Activated T-cell treated with anti-CD3 and anti-CD28 coated beads for 1 hour (primary cell): Measurements from ENCODE around the gene ATP8B4.
"Not testable (repeated sequence)": the region's sequence is repeated elsewhere in the genome, so short reads cannot be mapped to it uniquely, and the experiment has no call there.

Experiments used
- DNase-seq: peaks from one replicate; pipeline ENCODE4 v3.0.0-alpha.2; 2020; ENCODE audit warnings: low read depth

ATP8B4 gene

GRCh38 chr15:50009634-50010033 lies 109.4 kb downstream of the ATP8B4 start:
- no peak for DNase-seq

- DNase-seq = peak; percentile 8
These were observed 115.2 kb downstream of the ATP8B4 start for GRCh38 chr15:50003786-50004334.

GRCh38 chr15:49991587-49991986 lies 127.4 kb downstream of the ATP8B4 start:
- DNase-seq = no peak

GRCh38 chr15:49990835-49991545 lies 128.0 kb downstream of the ATP8B4 start:
- no peak for DNase-seq

GRCh38 chr15:49989498-49989897 lies 129.5 kb downstream of the ATP8B4 start:
- no peak for DNase-seq

- no peak for DNase-seq
These were observed 130.3 kb downstream of the ATP8B4 start for GRCh38 chr15:49988766-49989165.

GRCh38 chr15:49987896-49988295 lies 131.1 kb downstream of the ATP8B4 start:
- no peak for DNase-seq

- DNase-seq = no peak
These were observed 131.7 kb downstream of the ATP8B4 start for GRCh38 chr15:49987198-49987785.

GRCh38 chr15:49986326-49986725 lies 132.7 kb downstream of the ATP8B4 start:
- DNase-seq = no peak

- DNase-seq = no peak
These were observed 133.6 kb downstream of the ATP8B4 start for GRCh38 chr15:49985463-49985862.

- DNase-seq = no peak
These were observed 134.6 kb downstream of the ATP8B4 start for GRCh38 chr15:49984436-49984835.

- no peak for DNase-seq
These were observed 136.4 kb downstream of the ATP8B4 start for GRCh38 chr15:49982584-49982983.

- no peak for DNase-seq
These were observed 139.2 kb downstream of the ATP8B4 start for GRCh38 chr15:49979705-49980382.

GRCh38 chr15:49978121-49978520 lies 140.9 kb downstream of the ATP8B4 start:
- no peak for DNase-seq

GRCh38 chr15:49977306-49977705 lies 141.7 kb downstream of the ATP8B4 start:
- no peak for DNase-seq

- no peak for DNase-seq
These were observed 154.5 kb downstream of the ATP8B4 start for GRCh38 chr15:49964551-49964950.

- no peak for DNase-seq
These were observed 155.0 kb downstream of the ATP8B4 start for GRCh38 chr15:49964061-49964460.

GRCh38 chr15:49963033-49963772 lies 155.8 kb downstream of the ATP8B4 start:
- DNase-seq = not testable (repeated sequence)

GRCh38 chr15:49962044-49962602 lies 156.9 kb downstream of the ATP8B4 start:
- no peak for DNase-seq

GRCh38 chr15:49953421-49953820 lies 165.6 kb downstream of the ATP8B4 start:
- no peak for DNase-seq

GRCh38 chr15:49946681-49947080 lies 172.4 kb downstream of the ATP8B4 start:
- no peak for DNase-seq

GRCh38 chr15:49934487-49934886 lies 184.5 kb downstream of the ATP8B4 start:
- no peak for DNase-seq
